ENCODE data around the gene TCP11L2.

- no peak for TF ChIP-seq CTCF (IDR thresholded peaks at IDR 0.05; ENCODE audit: insufficient read depth, low read depth, low read length)
- TF ChIP-seq EZH2 (IDR thresholded peaks at IDR 0.05; ENCODE audit: insufficient read depth, low read length): no peak
Observed at GRCh38 chr12:106303202-106303820, 778 bp downstream of the TCP11L2 start.

Data from astrocyte (in vitro differentiated cells and primary cell).